ENCODE data around the gene STOML1. TPM values are rescaled to one million over a fixed set of nuclear protein-coding genes. Genes with fewer than 3 reads are reported as not detected.
A peak's percentile ranks its signal among the peaks of the same experiment; 100 is the strongest.

Gene STOML1
- total RNA-seq, 1 donor from 2014 or later = 32.2 TPM

- no peak for DNase-seq (ENCODE audit: low read depth)
Measured at GRCh38 chr15:73934281-73934680, 57.8 kb downstream of the STOML1 start.

DNA sequence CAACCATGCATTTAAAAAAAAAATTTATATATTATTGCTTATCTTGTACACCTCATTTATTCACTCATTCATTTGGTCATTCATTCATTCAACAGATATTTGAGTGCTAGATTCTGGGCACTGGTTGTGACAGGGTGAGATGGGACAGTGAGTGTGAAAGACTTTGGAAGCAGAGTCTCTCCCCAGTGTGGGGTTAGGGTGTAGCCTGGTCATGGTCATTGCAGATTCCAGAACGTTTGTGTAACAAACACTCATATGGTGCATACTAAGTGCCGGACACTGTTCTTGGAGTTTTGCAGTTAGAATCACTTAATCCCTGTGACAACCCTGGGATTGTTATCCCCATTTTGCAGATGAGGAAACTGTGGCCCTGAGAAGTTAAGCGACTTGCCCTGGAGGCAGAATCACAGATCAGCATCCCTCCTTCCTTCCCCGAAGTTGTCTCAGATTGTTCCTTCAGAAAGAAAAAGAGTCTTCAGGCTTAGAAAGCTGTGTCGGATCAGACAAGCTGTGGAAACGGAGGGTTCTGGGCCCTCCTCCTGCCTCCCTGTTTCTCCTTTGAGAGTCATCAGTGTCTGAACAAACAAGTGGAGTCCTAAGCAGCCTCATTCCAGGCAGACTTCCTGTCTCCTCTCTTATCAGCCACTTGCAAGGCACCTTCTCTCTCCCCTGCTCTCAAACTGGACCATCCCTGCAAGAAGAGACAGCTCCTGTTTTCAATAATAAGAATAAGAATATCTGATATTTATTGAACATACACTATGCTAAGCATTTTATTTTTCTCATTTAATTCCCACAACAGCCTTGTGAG, 59.5 kb downstream of the STOML1 start:
- no peak for DNase-seq (ENCODE audit: low read depth)

- DNase-seq (ENCODE audit: low read depth) = no peak
Measured at GRCh38 chr15:73931441-73931840, 60.7 kb downstream of the STOML1 start.

GRCh38 chr15:73930790-73931281, 61.3 kb downstream of the STOML1 start:
- DNase-seq (ENCODE audit: low read depth) = peak; percentile 53

DNA sequence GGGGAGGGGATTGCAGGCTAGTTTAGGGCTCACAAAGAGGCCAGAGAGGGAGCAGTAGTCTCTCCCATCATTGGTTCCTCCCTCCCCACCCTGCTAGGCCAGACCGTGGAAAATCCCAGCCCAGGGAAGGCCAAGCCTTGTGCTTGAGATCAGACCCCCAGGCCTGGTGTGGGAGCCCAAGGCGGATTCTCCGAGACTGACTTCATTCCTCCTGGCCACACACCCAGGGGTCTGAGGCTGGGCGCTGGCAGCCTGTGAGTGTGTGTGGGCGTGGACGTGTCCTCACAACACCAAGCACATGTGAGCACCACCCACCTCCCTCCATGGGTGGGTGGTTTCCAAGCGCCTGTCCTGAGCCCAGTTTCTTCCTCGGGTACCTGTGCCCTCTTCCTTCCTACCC, 61.7 kb downstream of the STOML1 start:
- peak; percentile 76 for DNase-seq (ENCODE audit: low read depth)

DNA sequence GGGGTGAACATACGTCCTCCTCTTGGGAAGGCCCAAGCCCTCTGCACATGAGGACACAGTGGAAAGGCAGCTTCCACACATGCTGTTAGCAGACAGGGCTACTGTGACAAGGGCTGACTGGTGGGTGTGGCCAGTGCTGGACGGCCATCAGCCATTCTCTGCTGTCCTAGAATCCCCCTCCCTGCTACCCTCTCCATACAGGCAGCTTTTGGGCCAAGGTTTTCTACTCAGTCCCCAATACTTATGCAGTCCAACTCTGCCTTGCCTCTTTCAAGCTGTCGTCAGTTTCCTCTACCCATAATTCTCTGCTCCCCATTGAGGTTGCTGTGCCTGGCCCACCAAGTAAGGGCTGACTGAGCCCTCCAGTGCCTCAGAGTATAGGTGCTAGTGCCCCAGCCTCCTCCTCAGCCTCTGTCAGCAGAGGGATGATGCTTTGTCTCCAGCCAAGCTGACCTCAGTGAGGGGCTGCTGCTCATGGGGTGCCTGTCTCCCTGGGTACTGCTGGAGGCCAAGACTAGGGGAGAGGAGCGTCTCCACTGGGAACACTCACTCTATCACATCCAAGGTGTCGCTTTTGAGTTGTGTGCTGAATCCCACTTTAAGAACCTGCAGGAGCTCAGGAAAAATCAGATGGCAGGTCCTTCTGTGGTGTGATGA, 63.0 kb downstream of the STOML1 start:
- DNase-seq (ENCODE audit: low read depth) = peak; percentile 50

Other genes starting within 250 kb of the STOML1 start
- 0.32 and 0.73 TPM in 2 replicates for gene INSYN1, start 238.9 kb downstream of the STOML1 start, total RNA-seq
- not detected in 2 replicates for gene TBC1D21, start 118.7 kb downstream of the STOML1 start, total RNA-seq
- 129 and 136 TPM in 2 replicates for gene LOXL1, start 65.8 kb downstream of the STOML1 start, total RNA-seq
- gene PML, start 2.4 kb upstream of the STOML1 start, total RNA-seq = 33.8 and 43.0 TPM in 2 replicates
- 0.16 TPM in 1 of 2 replicates, not detected in the other for gene GOLGA6A, start 90.3 kb upstream of the STOML1 start, total RNA-seq
- not detected in 2 replicates for gene ISLR2, start 138.3 kb upstream of the STOML1 start, total RNA-seq
- 0.31 and 2.2 TPM in 2 replicates for gene ISLR, start 181.4 kb upstream of the STOML1 start, total RNA-seq
- not detected in 2 replicates for gene STRA6, start 210.5 kb upstream of the STOML1 start, total RNA-seq
- not detected in 2 replicates for gene CCDC33, start 244.0 kb upstream of the STOML1 start, total RNA-seq

Measured in myocyte (in vitro differentiated cells).